GM18907 (cell line): ENCODE measurements around the gene ERC2.

Experiments used
- ATAC-seq: cut with Tn5 transposase; IDR thresholded peaks from one replicate; pipeline ENCODE4 v1.9.1; 2021; ENCODE audit warnings: mild to moderate bottlenecking, moderate library complexity; ENCODE audit not compliant: unreplicated experiment

ERC2 gene

DNA sequence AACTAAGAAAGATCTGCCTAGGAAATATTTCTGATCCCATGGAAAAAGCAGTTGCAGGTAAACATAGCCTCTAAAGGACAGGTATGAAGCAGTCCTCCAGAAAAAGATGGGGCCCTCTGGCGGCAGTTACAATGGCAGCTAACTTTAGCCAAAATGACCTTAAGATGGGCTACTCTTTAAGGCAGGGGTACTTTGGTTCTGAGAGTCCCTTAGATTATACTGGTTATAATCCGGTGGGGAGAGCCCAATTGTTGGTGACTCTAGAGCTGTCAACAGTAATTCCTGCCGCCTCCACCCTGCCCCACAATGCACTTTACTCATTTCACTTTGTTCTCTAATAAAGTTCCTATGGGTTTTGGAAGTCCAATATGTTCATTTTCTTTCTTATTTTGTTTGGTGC is 568.4 kb downstream of the ERC2 start:
- ATAC-seq = no peak

DNA sequence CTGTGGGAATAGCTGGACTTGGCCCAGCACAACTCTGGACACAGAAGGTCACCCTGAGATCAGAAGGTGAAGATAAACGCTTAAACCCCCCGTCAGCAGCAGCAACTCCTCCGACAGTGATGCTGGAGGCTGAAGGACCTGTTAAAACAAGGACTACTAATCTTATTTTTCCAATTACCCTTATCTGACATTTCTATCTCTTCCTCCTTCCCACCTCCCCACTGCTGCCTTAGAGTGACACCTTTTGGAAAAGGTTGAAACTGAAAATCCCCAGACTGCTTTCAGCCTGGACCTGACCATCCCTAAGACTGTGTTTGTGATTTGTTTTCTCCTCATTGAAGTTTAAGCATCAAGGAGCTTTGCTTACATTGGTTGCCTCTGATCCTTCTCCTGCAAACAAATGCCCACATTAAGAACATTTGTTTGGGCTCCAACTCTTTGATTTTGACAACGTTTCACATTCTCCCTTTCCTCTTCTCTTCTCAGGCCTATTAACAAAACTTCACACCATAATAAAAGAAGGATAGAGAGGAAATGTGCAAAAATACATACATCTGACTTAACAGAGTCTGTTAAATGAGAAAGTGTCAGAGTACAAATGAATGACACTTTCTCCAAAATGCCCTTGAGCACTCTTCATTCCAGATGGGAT is 570.6 kb downstream of the ERC2 start:
- ATAC-seq = no peak

DNA sequence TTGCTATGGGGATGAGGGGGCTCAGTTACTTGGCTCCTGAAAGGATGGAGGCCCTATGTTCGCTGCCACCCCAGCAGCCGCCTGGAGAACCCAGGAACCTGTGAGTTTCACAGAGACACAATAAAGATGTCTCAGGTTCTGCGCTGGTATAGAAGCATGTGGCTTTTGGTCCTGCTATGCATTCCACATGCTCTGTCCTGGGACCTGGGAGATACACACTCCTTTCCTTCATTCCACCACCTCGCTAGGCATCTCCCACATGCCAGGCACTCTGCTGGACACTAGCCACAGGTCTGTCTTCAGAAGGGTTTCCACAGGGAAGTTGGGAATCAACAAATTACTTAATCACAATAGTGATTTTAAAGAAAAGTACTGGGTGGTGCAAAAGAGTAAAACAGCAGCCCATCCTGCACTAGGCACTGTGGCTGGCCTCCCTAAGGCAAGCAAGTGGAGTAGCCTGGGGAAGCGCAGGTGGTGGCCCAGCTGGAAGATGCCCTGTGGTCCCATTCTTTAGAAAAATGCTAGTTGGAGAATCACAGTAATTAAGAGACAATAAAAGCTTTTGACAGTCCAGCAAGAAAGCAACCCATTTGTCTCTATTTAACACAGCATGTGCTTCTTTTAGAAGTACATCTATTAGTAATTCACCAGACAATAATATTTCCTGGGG is 572.2 kb downstream of the ERC2 start:
- no peak for ATAC-seq

DNA sequence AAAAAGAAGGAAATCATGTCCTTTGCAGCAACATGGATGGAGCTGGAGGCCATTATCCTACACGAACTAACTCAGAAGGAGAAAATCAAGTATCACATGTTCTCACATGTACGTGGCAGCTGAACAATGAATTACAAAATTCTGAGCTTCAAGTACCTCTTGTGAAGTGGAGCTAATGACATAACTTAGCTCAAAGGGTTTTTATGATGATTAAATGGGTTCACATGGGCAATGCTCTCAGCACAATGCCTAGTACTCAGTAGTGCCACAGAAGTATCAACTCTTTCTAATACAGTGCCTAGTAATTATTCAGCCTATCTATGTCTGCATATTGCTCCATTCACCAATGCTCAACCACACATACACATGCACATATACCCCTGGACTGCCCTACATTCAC is 573.7 kb downstream of the ERC2 start:
- no peak for ATAC-seq

DNA sequence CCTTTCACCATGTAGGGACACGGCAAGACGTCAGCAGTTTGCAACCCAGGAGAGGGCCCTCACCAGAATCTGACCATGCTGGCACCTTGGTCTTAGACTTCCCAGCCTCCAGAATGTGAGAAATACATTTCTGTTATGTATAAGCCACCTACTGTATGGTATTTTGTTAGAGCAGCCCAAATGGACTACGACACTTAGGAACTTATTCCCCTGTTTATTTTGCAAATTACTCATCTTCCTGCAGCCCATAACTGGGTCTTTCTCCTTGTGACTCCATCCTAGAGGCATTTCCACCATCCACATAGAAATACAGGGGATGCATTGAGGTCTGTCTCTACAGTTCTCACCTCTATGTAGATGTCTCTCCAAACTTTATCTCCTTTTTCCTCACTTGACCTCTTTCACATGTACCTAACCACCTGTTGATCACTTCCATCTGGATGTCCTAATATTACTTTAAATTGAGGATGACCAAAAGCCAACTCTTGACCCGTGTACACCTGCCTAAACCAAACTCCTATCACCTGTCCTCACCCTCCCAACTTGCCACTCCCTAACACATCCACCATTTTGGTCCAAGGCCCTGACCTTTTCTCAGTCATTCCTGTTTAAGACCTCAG is 575.1 kb downstream of the ERC2 start:
- no peak for ATAC-seq

DNA sequence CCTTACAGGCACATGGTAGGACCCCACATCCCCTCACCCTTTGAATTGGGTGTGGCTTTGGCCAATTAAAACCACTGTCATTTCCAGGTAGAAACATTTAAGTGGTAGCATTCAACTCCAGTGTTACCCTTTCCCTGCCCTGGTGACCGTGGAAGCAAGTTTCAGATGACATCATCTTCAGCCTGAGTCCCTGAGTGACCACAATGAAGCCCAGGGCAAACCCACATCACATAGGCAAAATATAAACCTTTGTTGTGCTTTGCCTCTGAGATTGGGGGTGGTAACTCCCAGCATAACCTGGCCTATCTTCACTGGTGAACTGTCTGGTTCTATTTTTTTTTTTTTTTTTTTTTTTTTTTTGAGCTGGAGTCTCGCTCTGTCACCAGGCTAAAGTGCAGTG is 577.2 kb downstream of the ERC2 start:
- ATAC-seq = no peak

DNA sequence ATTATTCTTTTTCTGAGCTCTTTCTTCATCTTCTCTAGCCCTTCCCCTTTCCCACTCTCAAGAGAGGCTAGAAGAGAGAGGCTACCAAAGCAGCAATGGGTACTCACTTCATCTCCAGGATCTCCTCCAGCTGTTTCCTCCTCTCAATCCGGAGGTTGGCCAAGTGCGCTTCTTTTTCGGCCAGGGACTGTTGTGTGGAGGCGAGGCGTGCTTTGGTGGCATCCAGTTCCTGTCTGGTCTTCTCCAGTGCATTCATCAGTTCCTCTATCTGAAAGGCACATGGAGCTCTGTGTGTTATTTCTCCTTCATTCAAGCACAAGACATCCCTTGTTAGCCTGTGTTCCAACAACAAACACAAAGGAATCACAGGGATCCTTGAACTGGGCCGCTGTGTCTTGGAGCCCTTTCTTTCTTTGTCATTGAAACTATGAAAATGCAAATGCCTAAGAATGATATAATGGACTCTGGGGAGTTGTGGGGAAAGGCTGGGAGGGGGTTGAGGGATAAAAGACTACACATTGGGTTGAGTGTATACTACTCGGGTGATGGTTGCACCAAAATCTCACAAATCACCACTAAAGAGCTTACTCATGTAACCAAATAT is 579.9 kb downstream of the ERC2 start:
- ATAC-seq = no peak

DNA sequence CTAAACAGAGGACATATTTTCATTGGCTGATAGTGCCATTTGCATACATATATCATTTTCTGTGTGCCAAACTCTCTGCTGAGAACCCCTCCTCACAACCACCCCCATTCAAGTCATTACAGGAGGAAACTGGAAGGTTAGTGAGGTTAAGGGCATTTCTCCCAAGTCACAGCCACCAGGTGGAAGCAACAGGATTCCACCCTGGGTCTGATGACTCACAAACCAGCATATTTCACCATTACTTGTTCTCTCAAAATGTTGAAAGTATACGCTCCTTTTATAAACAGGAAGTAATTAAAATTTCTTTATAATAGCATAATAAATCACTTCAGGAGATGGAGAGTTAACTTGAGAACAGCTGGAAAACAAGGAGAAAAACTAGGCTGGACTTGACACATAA is 582.5 kb downstream of the ERC2 start:
- no peak for ATAC-seq

DNA sequence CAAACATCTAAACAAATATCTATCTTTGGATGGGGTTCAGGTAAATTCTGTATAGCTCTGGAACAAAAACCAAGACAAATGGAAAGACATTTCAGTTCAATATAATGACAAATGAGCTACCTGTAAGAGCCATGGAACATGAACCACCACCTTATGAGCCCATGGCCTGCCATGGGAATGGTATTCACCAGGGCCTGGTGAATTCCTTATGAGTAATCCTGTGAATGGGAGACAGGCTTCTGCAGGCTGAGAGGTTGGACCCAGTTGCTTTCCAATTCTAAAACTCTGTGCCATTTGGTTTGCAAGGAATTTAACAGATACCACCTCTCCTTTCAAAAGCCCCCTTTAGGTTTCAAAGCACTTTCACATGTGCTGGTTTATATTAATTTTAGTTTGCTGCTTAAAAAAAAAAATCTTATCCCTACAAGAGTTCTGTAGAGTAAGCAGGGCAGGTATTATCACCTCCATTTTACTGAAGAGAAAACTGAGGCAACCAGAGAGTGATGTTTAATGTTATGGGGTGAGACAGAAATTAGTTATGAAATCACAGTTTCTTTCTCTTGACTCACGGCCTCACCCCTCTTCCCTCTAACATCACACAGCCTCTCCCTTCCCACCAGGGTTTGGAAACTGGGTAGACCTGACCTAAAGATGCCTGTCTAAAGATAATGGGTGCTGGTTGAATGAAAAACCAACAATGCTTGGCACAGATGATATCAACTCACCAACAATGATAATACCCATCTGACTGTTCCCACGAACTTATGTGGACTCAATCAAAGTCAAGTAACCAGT is 583.6 kb downstream of the ERC2 start:
- no peak for ATAC-seq

DNA sequence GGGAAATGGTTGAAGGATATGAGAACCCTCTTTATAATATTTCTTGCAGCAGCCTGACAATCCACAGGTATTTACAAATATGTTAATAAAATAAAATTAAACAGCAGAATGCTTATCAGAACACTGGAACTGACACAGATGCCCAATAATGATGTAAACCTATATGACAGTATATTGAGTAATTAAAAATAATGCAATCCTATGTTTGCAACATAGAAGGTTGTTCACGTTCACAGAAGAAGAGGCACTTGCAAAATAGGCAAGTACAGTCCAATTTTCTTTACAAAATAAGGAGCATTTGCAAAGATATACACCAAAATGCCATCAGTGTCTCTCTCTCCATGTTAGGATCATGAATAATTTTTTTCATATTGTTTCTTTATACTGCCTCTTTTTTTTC is 584.2 kb downstream of the ERC2 start:
- ATAC-seq = no peak

DNA sequence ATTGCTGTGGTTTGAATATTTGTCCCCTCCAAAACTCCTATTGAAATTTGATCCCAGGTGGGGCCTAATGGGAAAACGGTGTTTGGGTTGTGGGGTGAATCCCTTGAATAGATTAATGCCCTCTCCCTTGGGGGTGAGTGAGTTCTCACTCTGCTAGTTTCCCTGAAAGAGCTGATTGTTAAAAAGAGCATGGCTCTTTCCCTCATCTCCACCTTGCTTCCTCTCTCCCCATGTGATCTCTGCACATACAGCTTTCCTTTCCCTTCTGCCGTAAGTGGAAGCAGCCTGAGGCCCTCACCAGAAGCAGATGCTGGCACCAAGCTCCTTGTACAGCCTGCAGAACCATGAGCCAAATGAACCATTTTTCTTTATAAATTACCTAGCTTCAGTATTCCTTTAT is 586.3 kb downstream of the ERC2 start:
- no peak for ATAC-seq

DNA sequence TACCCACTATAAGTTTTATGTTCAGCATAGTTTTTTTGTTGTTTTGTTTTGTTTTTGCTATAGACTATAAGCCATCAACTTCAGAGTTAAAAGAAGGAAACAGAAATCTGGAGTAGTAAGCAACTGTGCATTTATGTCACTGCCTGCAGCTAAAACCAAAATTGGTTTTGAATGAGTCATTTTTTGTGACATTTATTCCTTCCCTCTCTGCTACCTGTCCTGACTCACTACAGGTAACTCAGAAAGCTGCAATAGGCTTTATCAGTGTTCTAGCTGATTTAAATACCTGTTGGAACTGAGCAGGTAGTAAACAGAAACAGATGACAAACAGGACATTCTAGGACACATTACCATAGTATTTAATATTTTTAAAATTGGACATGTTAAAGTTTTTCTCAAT is 587.9 kb downstream of the ERC2 start:
- ATAC-seq = no peak

DNA sequence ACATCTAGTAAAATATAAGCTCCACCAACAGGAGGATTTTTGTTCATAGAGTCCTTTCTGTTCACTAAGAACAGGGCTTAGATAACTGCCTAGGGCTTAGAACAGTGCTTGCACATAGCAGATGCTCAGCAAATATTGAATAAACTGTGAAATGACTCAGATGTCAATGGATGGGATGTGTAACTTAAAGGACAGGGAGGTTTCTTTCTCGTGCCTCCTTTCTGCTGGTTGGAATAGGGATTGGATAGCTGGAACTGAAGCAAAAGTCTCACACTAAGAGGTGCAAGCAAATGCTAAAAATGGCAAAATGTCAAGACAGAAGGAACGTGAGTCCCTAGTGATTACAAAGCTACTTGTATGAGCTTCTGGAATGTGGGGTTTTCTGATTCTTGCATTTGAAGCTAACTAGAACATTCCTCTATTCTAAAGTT is 588.4 kb downstream of the ERC2 start:
- ATAC-seq = no peak

DNA sequence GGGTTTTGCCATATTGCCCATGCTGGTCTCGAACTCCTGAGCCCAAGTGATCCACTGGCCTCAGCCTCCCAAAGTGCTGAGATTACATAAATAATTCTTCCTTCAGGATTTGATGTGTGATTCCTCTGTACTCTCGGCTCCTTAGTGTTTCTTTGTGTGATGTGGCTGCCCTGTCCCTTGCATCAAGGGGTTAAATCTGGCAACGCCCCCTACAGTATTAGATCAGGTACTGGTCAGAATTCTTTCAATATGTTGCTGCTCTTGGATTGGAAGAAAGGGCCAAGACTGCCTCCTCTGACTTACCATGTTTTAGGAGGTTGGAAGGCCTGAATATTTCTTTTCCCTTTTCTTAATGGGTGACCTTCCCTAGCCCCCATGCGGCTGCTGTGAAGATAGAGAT is 590.6 kb downstream of the ERC2 start:
- no peak for ATAC-seq

DNA sequence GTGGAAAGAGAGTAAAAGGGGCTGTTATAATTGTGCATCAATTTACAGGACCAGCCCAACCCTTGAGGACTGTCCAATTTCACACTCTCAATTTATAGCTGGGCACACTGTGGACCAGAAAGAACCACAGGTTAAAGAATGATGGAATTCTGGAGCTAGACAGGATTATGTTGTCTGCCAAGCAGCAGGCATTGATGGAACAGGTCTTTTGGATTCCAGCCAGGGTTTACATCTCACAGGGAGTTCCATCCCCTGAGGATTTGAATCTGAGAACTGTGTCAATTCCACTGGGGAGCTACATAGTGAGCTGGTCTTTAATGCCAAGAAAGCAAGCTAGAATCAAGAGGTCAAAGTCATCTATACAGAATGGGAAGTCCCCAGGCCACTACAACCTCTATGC is 591.7 kb downstream of the ERC2 start:
- no peak for ATAC-seq

DNA sequence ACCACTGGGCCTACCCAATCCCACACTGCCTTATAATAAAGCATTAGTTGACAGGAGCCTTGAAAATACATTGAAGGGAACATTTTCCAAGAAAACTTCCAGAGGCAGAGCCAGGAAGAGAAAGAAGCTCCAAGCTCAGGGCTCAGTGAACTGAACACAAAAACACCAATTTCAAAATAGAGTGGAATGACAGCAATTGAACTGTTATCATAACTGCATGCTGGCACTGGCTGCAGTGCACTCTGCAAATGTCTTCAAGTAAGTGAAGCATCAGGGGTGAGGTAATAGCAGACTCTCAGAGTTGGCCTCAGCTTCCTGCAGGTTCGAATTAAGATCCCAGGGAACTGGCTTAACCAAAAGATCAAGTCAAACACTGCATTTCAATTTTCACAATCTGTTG is 593.2 kb downstream of the ERC2 start:
- no peak for ATAC-seq

DNA sequence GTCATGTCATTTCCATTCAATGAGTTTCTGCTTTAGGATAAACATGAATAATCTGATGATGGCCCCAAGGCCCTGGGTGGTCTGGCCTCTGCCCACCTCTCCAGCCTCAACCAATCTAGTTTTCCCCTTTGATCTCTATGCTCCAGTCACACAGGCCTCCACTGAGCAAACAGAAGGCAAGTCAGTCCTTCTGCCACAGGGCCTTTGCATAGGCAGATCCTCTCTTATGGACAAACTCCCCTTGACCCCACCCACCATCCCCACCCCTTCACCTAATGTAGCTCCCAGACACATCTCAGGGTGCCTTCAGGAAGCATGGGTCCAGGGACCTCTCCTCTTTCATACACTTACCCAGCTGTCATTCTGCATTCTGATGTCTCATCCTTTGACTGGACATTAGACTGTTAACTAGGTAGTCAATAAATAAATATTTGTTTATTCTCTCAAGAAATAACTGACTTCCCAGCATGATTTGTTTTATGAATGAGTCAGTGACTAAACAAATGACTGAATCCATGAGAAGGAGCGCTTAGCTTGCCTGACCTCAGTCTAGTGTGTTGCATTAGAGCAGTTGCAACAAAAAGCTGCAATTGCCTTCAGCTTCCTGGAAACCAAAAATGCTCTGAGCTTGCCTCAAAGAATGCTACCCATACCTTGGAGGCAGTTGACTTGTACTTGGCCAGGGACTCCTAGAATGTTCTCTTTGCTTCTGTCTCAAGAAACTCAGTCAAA is 594.6 kb downstream of the ERC2 start:
- ATAC-seq = no peak

DNA sequence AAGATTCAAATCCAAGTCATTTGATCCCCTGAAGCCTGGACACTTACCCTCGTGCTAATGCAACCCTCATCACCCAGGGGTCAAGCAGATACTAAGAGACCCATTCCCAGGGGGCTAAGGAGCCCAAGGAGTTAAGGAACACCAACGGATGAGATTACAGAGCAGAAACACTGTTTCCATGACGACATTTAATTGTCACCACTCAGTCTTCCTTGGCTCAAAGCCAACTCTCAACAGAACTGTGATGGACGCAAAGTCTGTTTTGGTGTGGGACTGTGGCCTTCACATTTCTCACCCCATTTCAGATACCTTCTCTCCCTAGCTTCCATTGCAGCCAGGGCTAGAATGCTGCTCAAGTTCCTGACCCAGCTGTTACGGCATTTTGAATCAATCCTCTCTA is 597.7 kb downstream of the ERC2 start:
- ATAC-seq = no peak

DNA sequence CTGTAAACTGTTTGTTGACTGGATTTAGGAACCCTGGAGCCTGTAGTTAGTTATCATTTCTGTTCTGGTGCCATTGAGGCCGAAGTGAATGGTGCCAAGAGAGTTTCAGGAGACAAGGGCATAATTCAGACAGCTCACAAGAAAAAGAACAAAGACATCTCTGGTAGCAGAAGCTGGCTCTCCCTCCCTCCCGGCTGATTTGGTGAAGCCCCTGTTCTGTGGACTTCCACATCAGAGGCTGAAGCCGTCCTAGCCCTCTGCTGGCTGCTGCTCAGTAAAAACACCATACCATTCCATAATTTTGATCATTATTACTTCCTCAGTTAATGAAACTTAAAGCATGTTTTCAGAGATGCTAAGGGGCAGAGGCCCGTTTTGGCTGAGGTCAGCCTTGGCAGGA is 599.9 kb downstream of the ERC2 start:
- ATAC-seq = no peak

DNA sequence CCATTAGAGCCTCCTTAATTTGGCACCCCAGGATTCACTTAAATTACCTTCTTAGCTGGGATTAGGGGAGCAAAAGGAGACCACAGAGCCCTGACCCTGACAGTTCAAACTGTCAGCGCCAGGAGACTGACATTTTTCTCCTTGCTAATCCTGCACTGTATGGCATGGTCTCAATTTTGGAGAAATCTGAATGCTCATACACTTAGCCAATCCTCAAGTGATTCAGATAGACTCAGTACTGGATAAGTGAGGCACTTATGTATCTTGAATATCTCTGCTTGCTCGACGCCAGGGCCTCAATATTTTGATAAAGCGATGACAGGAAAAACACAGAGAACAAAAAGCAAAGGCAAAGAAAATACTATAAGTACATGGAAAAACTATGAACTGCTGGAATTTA is 605.2 kb downstream of the ERC2 start:
- ATAC-seq = no peak
